Endothelial cell of umbilical vein (primary cell): ENCODE results near the gene CIPC. TPM values are rescaled to one million over a fixed set of nuclear protein-coding genes. Genes with fewer than 3 reads are reported as not detected.

ENCODE experiments used
- BruUV-seq: library from RNA; stranded (reverse); fragments of 400-500 nt; replicated peaks from 2 replicates; lab custom pipeline; 2021; lab: Mats Ljungman, UMichigan
- CTCF ChIA-PET: fragments of 300-600, 350-600 bp; sonication (Branson Sonifier 250); formaldehyde crosslinking; loops from one replicate; lab custom pipeline; 2021; ENCODE audit warnings: antibody characterized with exemption, inconsistent platforms; lab: Charles Lee
- POLR2A ChIA-PET: fragments of 300-600, 350-600 bp; sonication (Branson Sonifier 250); formaldehyde crosslinking; loops from one replicate; lab custom pipeline; 2021; ENCODE audit warnings: antibody characterized with exemption, inconsistent platforms; lab: Charles Lee
- DNase-seq: peaks from one replicate; pipeline ENCODE4 v3.0.0-alpha.2; 2011; ENCODE audit warnings: low read depth, low spot score
- FAIRE-seq: peaks from 2 replicates; lab custom pipeline; 2011; peaks lifted over from hg19 to GRCh38; lab: Jason Lieb, UNC
- H2AFZ ChIP-seq: 2 replicates; pipeline ENCODE4 v1.6.0; 2012; ENCODE audit warnings: low read depth, low read length, control low read depth, inconsistent platforms
- H3K27ac ChIP-seq: 2 replicates; pipeline ENCODE4 v1.5.1; 2011; ENCODE audit warnings: low read depth, mild to moderate bottlenecking, control low read depth, low read length, moderate library complexity; ENCODE audit not compliant: insufficient read depth
- H3K27me3 ChIP-seq, 2 experiments: 2 replicates each; pipeline versions ENCODE4 v1.6.0 to v1.6.1; 2011; ENCODE audit warnings: low read length in 2 of 2, mixed read lengths in 1 of 2; ENCODE audit not compliant: control insufficient read depth in 2 of 2, insufficient read depth in 2 of 2
- H3K36me3 ChIP-seq, 2 experiments: 2 replicates in 1 of 2; 3 replicates in 1 of 2; pipeline ENCODE4 v1.5.1; 2011; ENCODE audit warnings: low read length in 2 of 2, mild to moderate bottlenecking in 1 of 2, moderate library complexity in 1 of 2; ENCODE audit not compliant: control insufficient read depth in 2 of 2, insufficient read depth in 2 of 2; ENCODE audit errors: extremely low read depth in 1 of 2
- H3K4me1 ChIP-seq: 3 replicates; pipeline ENCODE4 v1.5.1; 2011; ENCODE audit warnings: mild to moderate bottlenecking, low read length; ENCODE audit not compliant: control insufficient read depth, insufficient read depth; ENCODE audit errors: extremely low read depth
- H3K4me2 ChIP-seq: 2 replicates; pipeline ENCODE4 v1.6.1; 2011; ENCODE audit warnings: low read length, control low read depth, mixed read lengths; ENCODE audit not compliant: insufficient read depth
- H3K4me3 ChIP-seq, 3 experiments: fragments of 200-600 bp in 1 of 3; sonication (generic), shearing (Covaris generic) in 1 of 3; replicated peaks in 1 of 3; 2 replicates each; pipeline ENCODE4 v1.5.1; 2011 to 2016; ENCODE audit warnings: control low read depth in 3 of 3, low read length in 3 of 3, mild to moderate bottlenecking in 2 of 3, inconsistent platforms in 1 of 3, low read depth in 1 of 3, moderate library complexity in 1 of 3; ENCODE audit not compliant: insufficient read depth in 1 of 3
- H3K79me2 ChIP-seq: 2 replicates; pipeline ENCODE4 v1.6.0; 2012; ENCODE audit warnings: low read length, inconsistent platforms; ENCODE audit not compliant: control insufficient read depth, insufficient read depth
- H3K9ac ChIP-seq: replicated peaks from 2 replicates; pipeline ENCODE3; 2011; ENCODE audit warnings: low read length, control low read depth; ENCODE audit not compliant: insufficient read depth; ENCODE audit errors: extremely low read depth
- H3K9me1 ChIP-seq: replicated peaks from 3 replicates; pipeline ENCODE4 v1.6.0; 2011; ENCODE audit warnings: mild to moderate bottlenecking, low read length; ENCODE audit not compliant: control insufficient read depth, insufficient read depth; ENCODE audit errors: extremely low read depth
- H3K9me3 ChIP-seq: replicated peaks from 2 replicates; pipeline ENCODE4 v1.5.1; 2012; ENCODE audit warnings: low read length, inconsistent platforms; ENCODE audit not compliant: control insufficient read depth, insufficient read depth
- H4K20me1 ChIP-seq: replicated peaks from 2 replicates; pipeline ENCODE3; 2011; ENCODE audit warnings: mild to moderate bottlenecking, low read length; ENCODE audit not compliant: control insufficient read depth, insufficient read depth; ENCODE audit errors: extremely low read depth
- EZH2 ChIP-seq: IDR thresholded peaks from 2 replicates; pipeline ENCODE4 v1.6.1; 2012; ENCODE audit warnings: borderline replicate concordance, low read depth, mild to moderate bottlenecking, moderate library complexity, low read length, inconsistent platforms; ENCODE audit not compliant: severe bottlenecking
- FOS ChIP-seq: IDR thresholded peaks from 2 replicates; pipeline ENCODE4 v1.6.1; 2011; ENCODE audit warnings: mild to moderate bottlenecking, low read length, moderate library complexity, borderline replicate concordance; ENCODE audit not compliant: insufficient read depth
- GATA2 ChIP-seq: IDR thresholded peaks from 2 replicates; pipeline ENCODE4 v1.7.0; 2011; ENCODE audit warnings: low read depth, mild to moderate bottlenecking, moderate library complexity, mixed read lengths, low read length; ENCODE audit not compliant: insufficient read length, insufficient read depth
- JUN ChIP-seq: IDR thresholded peaks from 2 replicates; pipeline ENCODE4 v1.6.1; 2011; ENCODE audit warnings: borderline replicate concordance, low read depth; ENCODE audit not compliant: insufficient read length, insufficient read depth
- MYC ChIP-seq: IDR thresholded peaks from one replicate; pipeline ENCODE4 v1.6.1; 2011; ENCODE audit warnings: mild to moderate bottlenecking, low read depth, low read length
- POLR2A ChIP-seq: IDR thresholded peaks from 2 replicates; pipeline ENCODE4 v1.6.1; 2012; ENCODE audit warnings: low read depth, mild to moderate bottlenecking, control low read depth, low read length
- POLR2AphosphoS5 ChIP-seq: IDR thresholded peaks from 2 replicates; pipeline ENCODE4 v1.6.1; 2012; ENCODE audit warnings: low read depth, mild to moderate bottlenecking, control low read depth, low read length, moderate library complexity; ENCODE audit not compliant: insufficient read depth
- dilution Hi-C: fragments of 300-500 bp; cut with MboI; formaldehyde crosslinking; loops from one replicate; pipeline ENCODE4 v1.15.0; 2019; ENCODE audit warnings: low sequenced_read_pairs; ENCODE audit not compliant: extremely low pct_ligation_motif_present
- intact Hi-C: fragments of 100-400 bp; cut with micrococcal nuclease; formaldehyde crosslinking; loops from one replicate; pipeline ENCODE4 v1.10.0; 2022
- polyA plus RNA-seq, 4 experiments: library from polyadenylated mRNA; depleted of rRNA in 3 of 4; stranded (reverse) in 3 of 4; unstranded in 1 of 4; fragments of >200 nt; gene quantifications; 2 replicates each; pipeline versions ENCODE4 v1.2.1 to v1.2.3, GENCODE V29; 2011 to 2012; ENCODE audit warnings: missing spikeins in 1 of 4
- total RNA-seq: library from RNA; stranded (reverse); gene quantifications from 2 replicates; pipeline ENCODE4 v1.2.3, GENCODE V29; 2021
- TF ChIP-seq, protein P1 (sequence below), 2 donors: IDR thresholded peaks; 1 replicate in 1 of 2; 2 replicates in 1 of 2; pipeline ENCODE4 v1.5.1; 2011; ENCODE audit warnings: low read length in 2 of 2, mild to moderate bottlenecking in 2 of 2, moderate library complexity in 2 of 2, control low read depth in 1 of 2, inconsistent platforms in 1 of 2, low read depth in 1 of 2; ENCODE audit not compliant: insufficient read depth in 1 of 2; ENCODE audit errors: extremely low read depth in 1 of 2
- TF ChIP-seq, protein P2 (sequence below): IDR thresholded peaks from 2 replicates; pipeline ENCODE4 v1.6.1; 2011; ENCODE audit not compliant: insufficient read depth, insufficient read length

The CIPC gene
- total and polyA plus RNA-seq, 2 donors (not counting 3 experiments of a cell fraction or from before 2014, with no cell fraction given), result 8.8 to 17.4 TPM

DNA sequence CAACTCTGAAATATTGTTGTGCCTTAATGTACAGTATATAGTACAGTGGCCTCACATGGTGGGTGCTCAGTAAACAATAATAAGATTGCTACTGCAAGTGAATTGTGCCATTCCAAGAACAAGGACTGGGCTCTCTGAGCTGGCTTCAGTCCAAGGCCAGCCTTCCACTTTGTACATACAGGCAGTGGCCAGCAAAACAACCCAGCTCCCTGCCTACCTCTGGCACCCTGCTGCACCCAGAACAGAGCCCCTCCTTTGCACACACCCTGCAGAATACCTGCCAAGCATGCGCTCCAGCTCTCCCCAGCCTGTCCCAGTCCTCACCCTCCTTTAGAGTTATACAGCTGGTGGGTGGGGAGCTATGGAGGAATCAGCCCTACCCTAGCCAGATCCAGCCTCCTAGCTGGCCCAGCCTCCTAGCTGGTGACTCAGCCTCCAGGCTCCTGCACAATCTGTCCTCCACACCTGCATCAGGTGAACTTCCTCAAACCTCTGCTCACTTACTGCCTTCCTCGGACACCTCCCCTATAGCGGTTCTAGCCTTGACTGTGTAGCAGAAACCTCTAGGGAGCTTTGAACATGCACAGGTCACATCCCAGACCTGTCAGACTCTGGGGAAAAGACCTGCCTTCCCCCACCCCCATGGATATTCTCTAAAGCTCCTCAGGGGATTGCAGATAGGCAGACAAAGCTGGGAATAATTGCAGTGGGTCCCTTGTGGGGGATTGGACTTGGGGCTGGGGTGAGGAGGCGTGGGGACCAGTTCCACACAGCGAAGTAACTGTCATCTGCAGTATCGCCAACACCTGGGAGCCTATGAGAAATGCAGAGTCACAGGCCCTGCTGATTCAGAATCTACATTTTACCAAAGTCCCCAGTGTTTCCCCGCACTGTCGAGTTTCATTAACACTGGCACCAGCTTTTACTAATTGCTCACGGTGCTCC is 25.6 kb downstream of the CIPC start:
- no peak overlapping the region for H3K4me3 ChIP-seq
- H3K36me3 ChIP-seq, result peaks cover 0 to 3% of the 10 kb centered on the region in 2 experiments
- intact Hi-C loops, result no loop called here
- peaks cover 6% of the 10 kb centered on the region for H3K4me1 ChIP-seq
- H2AFZ ChIP-seq, result no peak overlapping the region
- ChIA-PET CTCF (interaction anchor here (0.7 to 6.3 kb wide), 29 partner anchors 8 to 336 kb away, joined by 3 to 49 read pairs (median 4); partner anchors contain the start of gene ZDHHC22), POLR2A (interaction anchor here (0.6 to 1.3 kb wide), 2 partner anchors 25 to 30 kb away, joined by 3 to 4 read pairs; no protein-coding TSS in a partner anchor)
- dilution Hi-C loops, result no loop called here
- H3K27ac ChIP-seq, result no peak overlapping the region
- BruUV-seq, result no TSS peak
- FAIRE-seq (no peak), DNase-seq (no peak)
- TF ChIP-seq FOS, result no peak
- TF ChIP-seq, protein P1, sequence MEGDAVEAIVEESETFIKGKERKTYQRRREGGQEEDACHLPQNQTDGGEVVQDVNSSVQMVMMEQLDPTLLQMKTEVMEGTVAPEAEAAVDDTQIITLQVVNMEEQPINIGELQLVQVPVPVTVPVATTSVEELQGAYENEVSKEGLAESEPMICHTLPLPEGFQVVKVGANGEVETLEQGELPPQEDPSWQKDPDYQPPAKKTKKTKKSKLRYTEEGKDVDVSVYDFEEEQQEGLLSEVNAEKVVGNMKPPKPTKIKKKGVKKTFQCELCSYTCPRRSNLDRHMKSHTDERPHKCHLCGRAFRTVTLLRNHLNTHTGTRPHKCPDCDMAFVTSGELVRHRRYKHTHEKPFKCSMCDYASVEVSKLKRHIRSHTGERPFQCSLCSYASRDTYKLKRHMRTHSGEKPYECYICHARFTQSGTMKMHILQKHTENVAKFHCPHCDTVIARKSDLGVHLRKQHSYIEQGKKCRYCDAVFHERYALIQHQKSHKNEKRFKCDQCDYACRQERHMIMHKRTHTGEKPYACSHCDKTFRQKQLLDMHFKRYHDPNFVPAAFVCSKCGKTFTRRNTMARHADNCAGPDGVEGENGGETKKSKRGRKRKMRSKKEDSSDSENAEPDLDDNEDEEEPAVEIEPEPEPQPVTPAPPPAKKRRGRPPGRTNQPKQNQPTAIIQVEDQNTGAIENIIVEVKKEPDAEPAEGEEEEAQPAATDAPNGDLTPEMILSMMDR (IDR thresholded peaks at IDR 0.05; ENCODE audit: extremely low read depth in 1 of 2, insufficient read depth in 1 of 2, low read depth in 1 of 2, low read length in 2 of 2), result no peak
- TF ChIP-seq POLR2AphosphoS5, result no peak
- TF ChIP-seq, protein P2, sequence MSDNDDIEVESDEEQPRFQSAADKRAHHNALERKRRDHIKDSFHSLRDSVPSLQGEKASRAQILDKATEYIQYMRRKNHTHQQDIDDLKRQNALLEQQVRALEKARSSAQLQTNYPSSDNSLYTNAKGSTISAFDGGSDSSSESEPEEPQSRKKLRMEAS, result no peak
- no peak for TF ChIP-seq MYC
- TF ChIP-seq JUN, result no peak
- TF ChIP-seq GATA2, result no peak
- TF ChIP-seq POLR2A, result no peak
- no peak for TF ChIP-seq EZH2
- H3K79me2 ChIP-seq, result no peaks in the 10 kb centered on the region
- H3K9me1 ChIP-seq, result no peaks in the 10 kb centered on the region
- no peaks in the 10 kb centered on the region for H4K20me1 ChIP-seq
- no peaks in the 10 kb centered on the region for H3K9me3 ChIP-seq
- H3K4me2 ChIP-seq, result no peak overlapping the region
- H3K9ac ChIP-seq, result no peak overlapping the region
- H3K27me3 ChIP-seq, result peaks cover 12 to 14% of the 10 kb centered on the region in 2 experiments
